Right atrium auricular region (tissue), 2 donors: ENCODE measurements around the gene LAMA2. TPM values are rescaled to one million over a fixed set of nuclear protein-coding genes. Genes with fewer than 3 reads are reported as not detected.

Experiments used
- DNase-seq: peaks from one replicate; pipeline ENCODE4 v3.0.0-alpha.2; 2019; ENCODE audit warnings: low spot score
- H3K27ac ChIP-seq, 2 donors: fragments of 200-600 bp; sonication (generic); 1 replicate in 1 of 2; 2 replicates in 1 of 2; pipeline ENCODE4 v1.5.1; 2016 to 2019
- H3K27me3 ChIP-seq, 2 donors: fragments of 200-600 bp; sonication (generic); one replicate each; pipeline versions ENCODE4 v1.5.1 to v1.6.0; 2017 to 2019
- H3K36me3 ChIP-seq: fragments of 200-600 bp; sonication (generic); one replicate; pipeline ENCODE4 v1.5.1; 2016
- H3K4me1 ChIP-seq, 2 donors: fragments of 200-600 bp; sonication (generic); one replicate each; pipeline versions ENCODE4 v1.5.1 to v1.6.0; 2017 to 2019
- H3K4me3 ChIP-seq, 2 donors: fragments of 200-600 bp; sonication (generic); 1 replicate in 1 of 2; 2 replicates in 1 of 2; pipeline ENCODE4 v1.5.1; 2017 to 2019; ENCODE audit warnings: mild to moderate bottlenecking in 1 of 2, moderate library complexity in 1 of 2
- H3K9me3 ChIP-seq, 2 donors: fragments of 200-600 bp; sonication (generic); one replicate each; pipeline ENCODE4 v1.5.1; 2019
- total RNA-seq, 2 donors: library from RNA; depleted of rRNA; stranded (reverse); fragments of >200 nt; gene quantifications; one replicate each; pipeline ENCODE4 v1.1.0, GENCODE V29; 2016
- TF ChIP-seq, protein P1 (sequence below), 2 donors: fragments of 200-600 bp; sonication (generic); IDR thresholded peaks; one replicate each; pipeline ENCODE4 v1.5.1; 2019; ENCODE audit warnings: antibody characterized with exemption in 2 of 2

Gene LAMA2
- total RNA-seq, 2 donors from 2014 or later = 150 to 166 TPM

DNA sequence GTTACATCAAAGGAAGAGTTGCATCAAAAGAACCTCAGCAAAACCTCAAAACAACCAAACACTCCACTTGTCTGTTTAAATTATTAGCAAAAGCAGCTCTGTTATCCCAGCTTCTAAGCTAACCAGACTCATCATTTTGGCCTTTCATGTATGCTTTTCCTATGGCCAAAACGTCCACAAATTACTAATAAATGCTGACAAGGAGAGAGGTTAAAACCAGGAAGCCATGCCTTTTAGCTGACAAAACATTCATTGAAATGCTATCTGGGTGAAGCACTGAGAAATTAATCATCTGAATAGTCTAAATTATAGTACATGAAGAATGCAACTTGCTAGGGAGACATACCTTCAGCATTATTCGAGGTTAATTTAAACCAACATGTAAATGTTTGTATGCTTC, 80.6 kb downstream of the LAMA2 start:
- H3K9me3 ChIP-seq = no peaks in the 10 kb centered on the region
- DNase-seq = no peak
- TF ChIP-seq, protein P1, sequence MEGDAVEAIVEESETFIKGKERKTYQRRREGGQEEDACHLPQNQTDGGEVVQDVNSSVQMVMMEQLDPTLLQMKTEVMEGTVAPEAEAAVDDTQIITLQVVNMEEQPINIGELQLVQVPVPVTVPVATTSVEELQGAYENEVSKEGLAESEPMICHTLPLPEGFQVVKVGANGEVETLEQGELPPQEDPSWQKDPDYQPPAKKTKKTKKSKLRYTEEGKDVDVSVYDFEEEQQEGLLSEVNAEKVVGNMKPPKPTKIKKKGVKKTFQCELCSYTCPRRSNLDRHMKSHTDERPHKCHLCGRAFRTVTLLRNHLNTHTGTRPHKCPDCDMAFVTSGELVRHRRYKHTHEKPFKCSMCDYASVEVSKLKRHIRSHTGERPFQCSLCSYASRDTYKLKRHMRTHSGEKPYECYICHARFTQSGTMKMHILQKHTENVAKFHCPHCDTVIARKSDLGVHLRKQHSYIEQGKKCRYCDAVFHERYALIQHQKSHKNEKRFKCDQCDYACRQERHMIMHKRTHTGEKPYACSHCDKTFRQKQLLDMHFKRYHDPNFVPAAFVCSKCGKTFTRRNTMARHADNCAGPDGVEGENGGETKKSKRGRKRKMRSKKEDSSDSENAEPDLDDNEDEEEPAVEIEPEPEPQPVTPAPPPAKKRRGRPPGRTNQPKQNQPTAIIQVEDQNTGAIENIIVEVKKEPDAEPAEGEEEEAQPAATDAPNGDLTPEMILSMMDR (IDR thresholded peaks at IDR 0.05) = no peak
- no peaks in the 10 kb centered on the region for H3K36me3 ChIP-seq
- H3K4me1 ChIP-seq = peaks cover 0 to 11% of the 10 kb centered on the region in 2 donors
- H3K4me3 ChIP-seq = no peak overlapping the region
- H3K27me3 ChIP-seq = no peaks in the 10 kb centered on the region
- H3K27ac ChIP-seq = no peak overlapping the region

DNA sequence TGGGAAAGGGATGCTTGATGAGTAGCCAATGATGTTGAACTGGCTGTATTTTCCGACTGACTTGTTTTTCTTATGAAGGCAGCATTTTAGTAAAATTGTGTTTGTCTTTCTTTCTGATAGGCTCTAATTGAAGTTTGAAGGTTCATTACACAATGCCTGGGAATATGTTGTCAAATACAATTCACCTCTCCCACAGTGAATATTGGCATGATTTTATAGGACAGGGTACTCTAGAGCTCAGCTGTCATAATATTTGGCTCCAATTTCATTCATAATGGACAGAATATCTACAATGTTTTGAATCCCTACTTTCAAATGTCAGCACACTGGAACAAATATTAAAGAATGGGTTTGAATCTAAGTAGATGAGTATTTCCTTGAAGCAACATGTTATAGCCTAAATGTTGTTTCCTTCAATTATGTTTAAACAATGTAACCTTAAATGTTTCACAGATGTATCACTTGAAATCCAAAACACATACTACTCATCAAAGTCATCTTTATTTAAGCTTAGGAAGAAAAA, 81.4 kb downstream of the LAMA2 start:
- TF ChIP-seq, protein P1 (IDR thresholded peaks at IDR 0.05) = no peak
- H3K27me3 ChIP-seq = no peaks in the 10 kb centered on the region
- H3K4me3 ChIP-seq = no peak overlapping the region
- DNase-seq = no peak
- peaks cover 0 to 11% of the 10 kb centered on the region in 2 donors for H3K4me1 ChIP-seq
- H3K9me3 ChIP-seq = no peaks in the 10 kb centered on the region
- H3K36me3 ChIP-seq = no peaks in the 10 kb centered on the region
- no peak overlapping the region for H3K27ac ChIP-seq

DNA sequence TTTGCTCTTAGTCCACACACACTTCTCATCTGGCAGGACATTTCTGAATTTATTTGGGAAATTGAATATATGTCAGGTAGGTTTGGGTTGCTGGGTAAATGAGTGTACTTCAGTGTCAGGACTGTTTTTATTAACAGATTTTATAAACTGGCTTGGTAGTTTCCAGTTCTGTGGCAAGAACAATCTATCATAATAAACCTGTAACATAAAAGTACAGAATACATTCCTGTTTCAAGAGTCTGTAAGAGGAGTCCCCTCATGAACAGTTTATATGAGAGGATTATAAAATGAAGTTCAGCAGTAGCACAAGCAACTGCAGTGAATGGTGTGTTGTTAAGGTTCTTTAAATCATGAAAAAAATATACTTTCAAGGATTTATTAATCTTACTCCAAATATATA, 81.8 kb downstream of the LAMA2 start:
- Histone ChIP-seq H3K36me3 (no peaks in the 10 kb centered on the region), H3K4me3 (no peak overlapping the region), H3K27me3 (no peaks in the 10 kb centered on the region), H3K4me1 (peaks cover 0 to 11% of the 10 kb centered on the region in 2 donors), H3K27ac (no peak overlapping the region), H3K9me3 (no peaks in the 10 kb centered on the region)
- TF ChIP-seq, protein P1 (IDR thresholded peaks at IDR 0.05) = no peak
- no peak for DNase-seq

DNA sequence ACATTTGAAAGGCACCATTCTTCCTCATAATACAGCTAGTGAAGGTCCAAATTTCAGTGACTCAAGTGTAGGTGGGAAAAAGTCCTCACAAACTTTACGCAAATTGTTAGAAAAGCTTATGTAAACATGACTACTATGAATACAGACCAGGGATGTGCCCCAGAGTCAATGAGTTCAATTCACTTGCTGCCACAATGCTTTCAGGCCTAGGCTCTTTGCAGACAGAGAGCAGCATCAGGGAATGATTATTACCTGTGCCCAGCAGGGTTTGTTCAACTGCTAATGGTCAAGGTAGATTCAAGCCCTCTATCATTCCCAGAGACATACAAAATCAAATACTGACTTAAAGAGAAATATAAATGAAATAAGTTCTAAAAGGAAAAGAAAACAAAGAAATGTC, 84.0 kb downstream of the LAMA2 start:
- Histone ChIP-seq H3K9me3 (no peaks in the 10 kb centered on the region), H3K4me1 (peaks cover 0 to 11% of the 10 kb centered on the region in 2 donors), H3K36me3 (no peaks in the 10 kb centered on the region), H3K27me3 (no peaks in the 10 kb centered on the region), H3K27ac (no peak overlapping the region), H3K4me3 (no peak overlapping the region)
- no peak for DNase-seq
- TF ChIP-seq, protein P1 (IDR thresholded peaks at IDR 0.05) = no peak

GRCh38 chr6:128979071-128979470, 96.1 kb downstream of the LAMA2 start:
- no peak overlapping the region for H3K4me3 ChIP-seq
- DNase-seq = no peak
- H3K4me1 ChIP-seq = no peaks in the 10 kb centered on the region
- no peaks in the 10 kb centered on the region for H3K36me3 ChIP-seq
- H3K27ac ChIP-seq = no peak overlapping the region
- TF ChIP-seq, protein P1 (IDR thresholded peaks at IDR 0.05) = no peak
- H3K9me3 ChIP-seq = no peaks in the 10 kb centered on the region
- no peaks in the 10 kb centered on the region for H3K27me3 ChIP-seq

GRCh38 chr6:128981716-128982115, 98.8 kb downstream of the LAMA2 start:
- DNase-seq = no peak
- Histone ChIP-seq H3K27ac (no peak overlapping the region), H3K27me3 (no peaks in the 10 kb centered on the region), H3K4me1 (no peaks in the 10 kb centered on the region), H3K4me3 (no peak overlapping the region), H3K36me3 (no peaks in the 10 kb centered on the region), H3K9me3 (no peaks in the 10 kb centered on the region)
- TF ChIP-seq, protein P1 (IDR thresholded peaks at IDR 0.05) = no peak
